ENCODE data around the gene KLHL21. TPM values are rescaled to one million over a fixed set of nuclear protein-coding genes. Genes with fewer than 3 reads are reported as not detected.

Gene KLHL21
- total and polyA plus RNA-seq, 4 donors = 8.7 to 30.4 (median 16.6) TPM

DNA sequence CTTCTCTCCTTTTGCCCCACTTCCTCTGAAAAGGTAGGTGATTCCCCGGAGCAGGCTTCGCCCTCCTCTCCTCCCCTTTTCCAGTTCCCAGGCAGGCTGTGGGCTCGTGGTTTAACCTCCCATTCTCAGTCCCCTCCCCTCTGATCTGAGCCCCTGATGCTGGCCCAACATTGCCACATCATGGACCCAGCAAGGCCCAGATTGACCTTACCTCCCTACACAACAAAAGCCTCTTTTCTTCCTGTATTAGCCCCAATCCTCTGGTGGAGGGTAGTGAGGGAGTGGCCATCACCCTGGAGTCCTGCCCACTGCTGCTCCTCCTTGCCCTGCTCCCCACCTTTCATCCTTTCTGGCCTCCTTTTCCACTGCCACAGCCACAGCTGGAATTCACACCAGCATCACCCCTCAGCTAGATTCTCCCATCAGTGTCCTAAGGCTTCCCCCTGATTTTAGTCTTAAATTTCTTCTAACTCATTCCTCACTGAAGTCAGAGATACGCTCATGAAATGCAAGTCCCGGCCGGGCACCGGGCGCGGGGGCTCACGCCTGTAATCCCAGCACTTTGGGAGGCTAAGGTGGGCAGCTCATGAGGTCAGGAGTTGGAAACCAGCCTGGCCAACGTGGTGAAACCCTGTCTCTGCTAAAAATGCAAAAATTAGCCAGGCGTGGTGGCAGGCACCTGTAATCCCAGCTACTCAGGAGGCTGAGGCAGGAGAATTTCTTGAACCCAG lies 29.9 kb downstream of the KLHL21 start:
- no peak overlapping the region for H3K27ac ChIP-seq (ENCODE audit: low read depth in 1 of 2, low read length in 2 of 2)
- no peaks in the 10 kb centered on the region for H3K9me3 ChIP-seq (ENCODE audit: control insufficient read depth in 4 of 4, low read length in 3 of 4)
- TF ChIP-seq, protein P1, sequence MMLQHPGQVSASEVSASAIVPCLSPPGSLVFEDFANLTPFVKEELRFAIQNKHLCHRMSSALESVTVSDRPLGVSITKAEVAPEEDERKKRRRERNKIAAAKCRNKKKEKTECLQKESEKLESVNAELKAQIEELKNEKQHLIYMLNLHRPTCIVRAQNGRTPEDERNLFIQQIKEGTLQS (IDR thresholded peaks at IDR 0.05) = no peak
- TF ChIP-seq TAF1 (conservative IDR thresholded peaks at IDR 0.05) (no peak), NR2F2 (IDR thresholded peaks at IDR 0.05) (no peak)
- no peak overlapping the region for H3K9ac ChIP-seq (ENCODE audit: low read depth in 1 of 2, low read length in 2 of 2)
- no peak for DNase-seq (ENCODE audit: low spot score)
- H3K4me3 ChIP-seq (ENCODE audit: low read depth in 1 of 3, low read length in 3 of 3) = no peak overlapping the region
- peaks cover 0 to under 1% (median 0%) of the 10 kb centered on the region in 4 donors for H3K4me1 ChIP-seq (ENCODE audit: control insufficient read depth in 4 of 4, insufficient read depth in 4 of 4, low read length in 3 of 4)
- WGBS = 80% methylated on average over 12 of the region's 12 CpGs
- no peaks in the 10 kb centered on the region for H3K27me3 ChIP-seq (ENCODE audit: control insufficient read depth in 4 of 4, insufficient read depth in 4 of 4, low read length in 3 of 4)
- no peaks in the 10 kb centered on the region for H3K36me3 ChIP-seq (ENCODE audit: control insufficient read depth in 4 of 4, insufficient read depth in 3 of 4, low read depth in 1 of 4, low read length in 3 of 4)

DNA sequence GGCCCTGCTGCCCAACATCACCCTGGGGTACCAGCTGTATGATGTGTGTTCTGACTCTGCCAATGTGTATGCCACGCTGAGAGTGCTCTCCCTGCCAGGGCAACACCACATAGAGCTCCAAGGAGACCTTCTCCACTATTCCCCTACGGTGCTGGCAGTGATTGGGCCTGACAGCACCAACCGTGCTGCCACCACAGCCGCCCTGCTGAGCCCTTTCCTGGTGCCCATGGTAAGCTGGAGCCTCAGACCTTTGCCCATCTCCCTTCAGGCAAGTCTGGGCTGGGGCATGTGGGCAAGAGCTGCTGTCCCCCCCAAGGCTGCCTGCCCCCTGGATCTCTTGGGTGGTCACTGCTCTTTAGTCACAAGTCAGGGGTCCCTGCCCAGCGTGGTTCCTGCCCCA lies 31.7 kb downstream of the KLHL21 start:
- H3K4me3 ChIP-seq (ENCODE audit: low read depth in 1 of 3, low read length in 3 of 3) = no peak overlapping the region
- no peaks in the 10 kb centered on the region for H3K9me3 ChIP-seq (ENCODE audit: control insufficient read depth in 4 of 4, low read length in 3 of 4)
- H3K27ac ChIP-seq (ENCODE audit: low read depth in 1 of 2, low read length in 2 of 2) = no peak overlapping the region
- no peak overlapping the region for H3K9ac ChIP-seq (ENCODE audit: low read depth in 1 of 2, low read length in 2 of 2)
- no peaks in the 10 kb centered on the region for H3K36me3 ChIP-seq (ENCODE audit: control insufficient read depth in 4 of 4, insufficient read depth in 3 of 4, low read depth in 1 of 4, low read length in 3 of 4)
- no peak for DNase-seq (ENCODE audit: low spot score)
- TF ChIP-seq FOXA2 (IDR thresholded peaks at IDR 0.05) (no peak), HNF4G (IDR thresholded peaks at IDR 0.05) (no peak), FOXA1 (IDR thresholded peaks at IDR 0.05) (no peak), SP1 (IDR thresholded peaks at IDR 0.05) (no peak), HNF4A (conservative IDR thresholded peaks at IDR 0.05) (no peak), EGR1 (IDR thresholded peaks at IDR 0.05; ENCODE audit: low read depth in 2 of 2) (no peak), CTCF (IDR thresholded peaks at IDR 0.05; ENCODE audit: low read depth, low read length, missing input control) (no peak), ZBTB33 (IDR thresholded peaks at IDR 0.05) (no peak), RXRA (IDR thresholded peaks at IDR 0.05) (no peak)
- TF ChIP-seq, protein P2, sequence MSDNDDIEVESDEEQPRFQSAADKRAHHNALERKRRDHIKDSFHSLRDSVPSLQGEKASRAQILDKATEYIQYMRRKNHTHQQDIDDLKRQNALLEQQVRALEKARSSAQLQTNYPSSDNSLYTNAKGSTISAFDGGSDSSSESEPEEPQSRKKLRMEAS (IDR thresholded peaks at IDR 0.05) = no peak
- TF ChIP-seq, protein P3, sequence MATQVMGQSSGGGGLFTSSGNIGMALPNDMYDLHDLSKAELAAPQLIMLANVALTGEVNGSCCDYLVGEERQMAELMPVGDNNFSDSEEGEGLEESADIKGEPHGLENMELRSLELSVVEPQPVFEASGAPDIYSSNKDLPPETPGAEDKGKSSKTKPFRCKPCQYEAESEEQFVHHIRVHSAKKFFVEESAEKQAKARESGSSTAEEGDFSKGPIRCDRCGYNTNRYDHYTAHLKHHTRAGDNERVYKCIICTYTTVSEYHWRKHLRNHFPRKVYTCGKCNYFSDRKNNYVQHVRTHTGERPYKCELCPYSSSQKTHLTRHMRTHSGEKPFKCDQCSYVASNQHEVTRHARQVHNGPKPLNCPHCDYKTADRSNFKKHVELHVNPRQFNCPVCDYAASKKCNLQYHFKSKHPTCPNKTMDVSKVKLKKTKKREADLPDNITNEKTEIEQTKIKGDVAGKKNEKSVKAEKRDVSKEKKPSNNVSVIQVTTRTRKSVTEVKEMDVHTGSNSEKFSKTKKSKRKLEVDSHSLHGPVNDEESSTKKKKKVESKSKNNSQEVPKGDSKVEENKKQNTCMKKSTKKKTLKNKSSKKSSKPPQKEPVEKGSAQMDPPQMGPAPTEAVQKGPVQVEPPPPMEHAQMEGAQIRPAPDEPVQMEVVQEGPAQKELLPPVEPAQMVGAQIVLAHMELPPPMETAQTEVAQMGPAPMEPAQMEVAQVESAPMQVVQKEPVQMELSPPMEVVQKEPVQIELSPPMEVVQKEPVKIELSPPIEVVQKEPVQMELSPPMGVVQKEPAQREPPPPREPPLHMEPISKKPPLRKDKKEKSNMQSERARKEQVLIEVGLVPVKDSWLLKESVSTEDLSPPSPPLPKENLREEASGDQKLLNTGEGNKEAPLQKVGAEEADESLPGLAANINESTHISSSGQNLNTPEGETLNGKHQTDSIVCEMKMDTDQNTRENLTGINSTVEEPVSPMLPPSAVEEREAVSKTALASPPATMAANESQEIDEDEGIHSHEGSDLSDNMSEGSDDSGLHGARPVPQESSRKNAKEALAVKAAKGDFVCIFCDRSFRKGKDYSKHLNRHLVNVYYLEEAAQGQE (IDR thresholded peaks at IDR 0.05) = no peak
- TF ChIP-seq, protein P1 (IDR thresholded peaks at IDR 0.05) = no peak
- H3K4me1 ChIP-seq (ENCODE audit: control insufficient read depth in 4 of 4, insufficient read depth in 4 of 4, low read length in 3 of 4) = no peaks in the 10 kb centered on the region
- 85% methylated on average over 5 of the region's 5 CpGs for WGBS
- no peaks in the 10 kb centered on the region for H3K27me3 ChIP-seq (ENCODE audit: control insufficient read depth in 4 of 4, insufficient read depth in 4 of 4, low read length in 3 of 4)
